IMR-90 (cell line): ENCODE results near the gene SLCO3A1. TPM values are rescaled to one million over a fixed set of nuclear protein-coding genes. Genes with fewer than 3 reads are reported as not detected.
A peak's percentile ranks its signal among the peaks of the same experiment; 100 is the strongest.

Experiments
- ATAC-seq: fragments of 200-7000 bp; cut with Tn5 transposase; 2 replicates; pipeline ENCODE4 v1.9.1; 2020; ENCODE audit warnings: low read depth, mild to moderate bottlenecking, moderate library complexity
- BruUV-seq: library from RNA; stranded (reverse); fragments of 400-500 nt; replicated peaks from 2 replicates; lab custom pipeline; 2021; lab: Mats Ljungman, UMichigan
- CTCF ChIA-PET: fragments of 300-600 bp; formaldehyde crosslinking; extraction: SDS; loops from one replicate; lab custom pipeline; 2021; ENCODE audit warnings: antibody characterized with exemption; lab: Yijun Ruan, JAX
- POLR2A ChIA-PET: fragments of 300-600 bp; sonication (Branson Sonifier 250); formaldehyde crosslinking; loops from one replicate; lab custom pipeline; 2022; ENCODE audit warnings: antibody characterized with exemption; ENCODE audit not compliant: unreplicated experiment; lab: Charles Lee
- DNase-seq: peaks from one replicate; pipeline ENCODE4 v3.0.0; 2013
- H2AFZ ChIP-seq: replicated peaks from 2 replicates; pipeline ENCODE3; 2013; ENCODE audit warnings: low read length, mild to moderate bottlenecking; ENCODE audit not compliant: poor library complexity
- H2AK5ac ChIP-seq: 2 replicates; pipeline ENCODE4 v1.6.1; 2013; ENCODE audit warnings: low read depth, low read length, inconsistent platforms
- H2AK9ac ChIP-seq: replicated peaks from 2 replicates; pipeline ENCODE3; 2013; ENCODE audit warnings: mild to moderate bottlenecking, low read depth, low read length, moderate library complexity; ENCODE audit not compliant: poor library complexity
- H2BK120ac ChIP-seq: 2 replicates; pipeline ENCODE4 v1.6.1; 2013; ENCODE audit warnings: low read depth, low read length, inconsistent platforms
- H2BK15ac ChIP-seq: 3 replicates; pipeline ENCODE4 v1.6.1; 2013; ENCODE audit warnings: low read depth, low read length, inconsistent platforms
- H2BK20ac ChIP-seq: 2 replicates; pipeline ENCODE4 v1.6.1; 2013; ENCODE audit warnings: low read depth, mild to moderate bottlenecking, inconsistent platforms, low read length, moderate library complexity
- H2BK5ac ChIP-seq: 2 replicates; pipeline ENCODE4 v1.6.1; 2013; ENCODE audit warnings: mild to moderate bottlenecking, low read depth, low read length, inconsistent platforms; ENCODE audit not compliant: poor library complexity, severe bottlenecking
- H3K14ac ChIP-seq: replicated peaks from 2 replicates; pipeline ENCODE4 v1.6.1; 2013; ENCODE audit warnings: low read depth, low read length, inconsistent platforms
- H3K18ac ChIP-seq: 2 replicates; pipeline ENCODE4 v1.6.1; 2013; ENCODE audit warnings: low read depth, low read length, control low read depth
- H3K23ac ChIP-seq: 2 replicates; pipeline ENCODE4 v1.6.1; 2013; ENCODE audit warnings: low read depth, low read length, inconsistent platforms
- H3K27ac ChIP-seq: 2 replicates; pipeline ENCODE4 v1.5.1; 2013; ENCODE audit warnings: mild to moderate bottlenecking, control low read depth, low read length; ENCODE audit not compliant: insufficient read depth
- H3K27me3 ChIP-seq: 2 replicates; pipeline ENCODE4 v1.6.1; 2013; ENCODE audit warnings: low read length; ENCODE audit not compliant: control insufficient read depth, insufficient read depth
- H3K36me3 ChIP-seq: 2 replicates; pipeline ENCODE4 v1.6.1; 2013; ENCODE audit warnings: low read length, mixed read lengths; ENCODE audit not compliant: control insufficient read depth, insufficient read depth
- H3K4ac ChIP-seq: 2 replicates; pipeline ENCODE4 v1.6.1; 2013; ENCODE audit warnings: low read depth, low read length, inconsistent platforms
- H3K4me1 ChIP-seq: 2 replicates; pipeline ENCODE4 v1.6.1; 2013; ENCODE audit warnings: low read length, mixed read lengths; ENCODE audit not compliant: control insufficient read depth, insufficient read depth
- H3K4me2 ChIP-seq: 2 replicates; pipeline ENCODE4 v1.6.1; 2013; ENCODE audit warnings: low read depth, mild to moderate bottlenecking, control low read depth, low read length, moderate library complexity
- H3K4me3 ChIP-seq: 2 replicates; pipeline ENCODE4 v1.5.1; 2013; ENCODE audit warnings: low read depth, mild to moderate bottlenecking, control low read depth, low read length, moderate library complexity; ENCODE audit not compliant: insufficient read depth
- H3K56ac ChIP-seq: 2 replicates; pipeline ENCODE4 v1.6.1; 2013; ENCODE audit warnings: low read length, inconsistent platforms; ENCODE audit not compliant: insufficient read depth; ENCODE audit errors: extremely low read depth
- H3K79me1 ChIP-seq, 2 experiments: 2 replicates each; pipeline ENCODE4 v1.6.1; 2013; ENCODE audit warnings: low read length in 2 of 2, inconsistent platforms in 1 of 2, low read depth in 1 of 2
- H3K9ac ChIP-seq: 2 replicates; pipeline ENCODE4 v1.6.1; 2013; ENCODE audit warnings: low read depth, low read length, control low read depth
- H3K9me1 ChIP-seq: 2 replicates; pipeline ENCODE4 v1.6.1; 2013; ENCODE audit warnings: low read length, inconsistent platforms; ENCODE audit not compliant: insufficient read depth
- H3K9me3 ChIP-seq: 2 replicates; pipeline ENCODE4 v1.6.1; 2013; ENCODE audit warnings: low read length; ENCODE audit not compliant: control insufficient read depth, insufficient read depth
- H4K20me1 ChIP-seq: 2 replicates; pipeline ENCODE4 v1.6.1; 2013; ENCODE audit warnings: low read length, inconsistent platforms; ENCODE audit not compliant: insufficient read depth
- H4K5ac ChIP-seq: 2 replicates; pipeline ENCODE4 v1.6.1; 2013; ENCODE audit warnings: mild to moderate bottlenecking, low read depth, low read length, control low read depth
- H4K8ac ChIP-seq, 2 experiments: 2 replicates each; pipeline ENCODE4 v1.6.1; 2013; ENCODE audit warnings: low read depth in 2 of 2, low read length in 2 of 2, control low read depth in 1 of 2, inconsistent platforms in 1 of 2
- H4K91ac ChIP-seq: 2 replicates; pipeline ENCODE4 v1.6.1; 2013; ENCODE audit warnings: low read depth, low read length, inconsistent platforms; ENCODE audit not compliant: insufficient read depth
- BHLHE40 ChIP-seq: fragments of 150-350 bp; IDR thresholded peaks from 2 replicates; pipeline ENCODE4 v1.6.1; 2016; ENCODE audit warnings: mild to moderate bottlenecking, low read depth, low read length
- FOS ChIP-seq: fragments of 150-350 bp; IDR thresholded peaks from 2 replicates; pipeline ENCODE4 v1.6.1; 2016; ENCODE audit warnings: low read depth, low read length
- MAFK ChIP-seq: IDR thresholded peaks from 2 replicates; pipeline ENCODE4 v1.6.1; 2012; ENCODE audit warnings: low read depth, low read length, improper control_type of control experiment
- MAZ ChIP-seq: IDR thresholded peaks from 2 replicates; pipeline ENCODE4 v1.6.1; 2012; ENCODE audit warnings: low read depth, mild to moderate bottlenecking, low read length, improper control_type of control experiment, moderate library complexity, borderline replicate concordance
- MXI1 ChIP-seq: IDR thresholded peaks from 2 replicates; pipeline ENCODE4 v1.6.1; 2012; ENCODE audit warnings: low read depth, mild to moderate bottlenecking, low read length, moderate library complexity, borderline replicate concordance
- SMC3 ChIP-seq: fragments of 150-350 bp; IDR thresholded peaks from 2 replicates; pipeline ENCODE4 v1.6.1; 2016; ENCODE audit warnings: low read depth, mild to moderate bottlenecking, antibody characterized with exemption, low read length, moderate library complexity
- USF2 ChIP-seq: fragments of 150-350 bp; IDR thresholded peaks from 2 replicates; pipeline ENCODE4 v1.6.1; 2017; ENCODE audit warnings: mild to moderate bottlenecking, antibody characterized with exemption, low read length, low read depth
- whole genome bisulfite sequencing, 2 experiments: methylation state at CpG; one replicate each; pipeline versions ENCODE4 v1.1.5 to v1.1.7; 2013; ENCODE audit warnings: missing lambda C conversion rate in 2 of 2; ENCODE audit not compliant: insufficient read length in 1 of 2; ENCODE audit errors: extremely low coverage in 2 of 2; 5-methylcytosine and 5-hydroxymethylcytosine counted together
- dilution Hi-C: fragments of 300-500 bp; cut with HindIII; formaldehyde crosslinking; loops from one replicate; pipeline ENCODE4 v1.14.3; 2018; ENCODE audit warnings: low sequenced_read_pairs; ENCODE audit not compliant: unreplicated experiment
- in situ Hi-C: fragments of 300-500 bp; cut with MboI; formaldehyde crosslinking; loops from 3 replicates; pipeline ENCODE4 v1.14.3; 2019; ENCODE audit warnings: low sequenced_read_pairs, inconsistent platforms, mixed read lengths
- intact Hi-C: fragments of 100-400 bp; cut with micrococcal nuclease; formaldehyde crosslinking; loops from 2 replicates; pipeline ENCODE4 v1.10.0; 2022
- polyA plus RNA-seq, 3 experiments: library from polyadenylated mRNA; depleted of rRNA; stranded (reverse); fragments of >200 nt; gene quantifications; 2 replicates each; pipeline ENCODE4 v1.2.3, GENCODE V29; 2012; ENCODE audit warnings: low replicate concordance in 1 of 3
- total RNA-seq: library from RNA; depleted of rRNA; stranded (reverse); fragments of >200 nt; gene quantifications from 2 replicates; pipeline ENCODE4 v1.2.3, GENCODE V29; 2012
- TF ChIP-seq, protein P1 (sequence below): fragments of 150-350 bp; IDR thresholded peaks from 2 replicates; pipeline ENCODE4 v1.6.1; 2016; ENCODE audit warnings: low read depth, mild to moderate bottlenecking, low read length, moderate library complexity, borderline replicate concordance

The SLCO3A1 gene
- total and polyA plus RNA-seq, 2 of the 4 experiments (the other 2 are of a cell fraction), result 4.7 to 8.1 TPM

DNA sequence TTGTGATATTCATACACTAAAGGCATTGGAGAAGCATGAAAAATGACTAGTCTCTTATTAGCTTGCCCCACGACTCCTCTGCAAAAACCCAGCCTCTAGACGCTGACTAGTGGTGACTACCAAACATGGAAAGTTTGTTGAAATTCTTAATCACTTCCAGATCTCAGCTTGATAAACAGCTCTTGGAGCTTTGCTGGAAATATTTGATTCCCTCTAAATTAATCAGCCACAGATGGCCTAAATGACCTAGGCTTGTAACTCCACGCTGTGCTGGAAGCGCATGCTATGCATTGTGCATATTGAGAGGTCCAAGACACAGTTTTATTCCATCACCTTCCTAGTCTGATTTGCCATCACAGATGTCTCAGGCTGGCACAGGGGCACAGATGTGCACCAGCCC, 295.5 kb downstream of the SLCO3A1 start:
- Histone ChIP-seq H4K91ac (no peak overlapping the region), H3K9ac (no peak overlapping the region), H3K27me3 (no peaks in the 10 kb centered on the region), H4K5ac (no peak overlapping the region), H4K8ac (no peak overlapping the region), H3K4me2 (no peak overlapping the region), H2BK20ac (no peak overlapping the region), H3K9me1 (no peaks in the 10 kb centered on the region), H3K4me1 (0 out of 2 replicates have a peak, but pooled peaks cover 2% of the 10 kb centered on the region), H3K4ac (no peak overlapping the region), H3K36me3 (no peaks in the 10 kb centered on the region; the same call in 1 of the 2 replicates), H2BK15ac (no peak overlapping the region), H2AFZ (no peak overlapping the region), H4K20me1 (no peaks in the 10 kb centered on the region), H3K18ac (no peak overlapping the region), H2AK9ac (no peak overlapping the region), H3K27ac (no peak overlapping the region), H3K14ac (no peak overlapping the region), H3K56ac (no peak overlapping the region), H3K9me3 (no peaks in the 10 kb centered on the region), H3K79me1 (no peaks in the 10 kb centered on the region), H3K4me3 (no peak overlapping the region), H2AK5ac (no peak overlapping the region), H2BK120ac (no peak overlapping the region), H3K23ac (no peak overlapping the region), H2BK5ac (no peak overlapping the region)
- in situ Hi-C loops, result no loop called here
- WGBS, 2 experiments, result no CpG with 5 or more reads among the region's 4 CpGs
- TF ChIP-seq SMC3 (no peak), MAFK (no peak), BHLHE40 (no peak), MAZ (no peak), MXI1 (no peak), USF2 (no peak), FOS (no peak)
- TF ChIP-seq, protein P1, sequence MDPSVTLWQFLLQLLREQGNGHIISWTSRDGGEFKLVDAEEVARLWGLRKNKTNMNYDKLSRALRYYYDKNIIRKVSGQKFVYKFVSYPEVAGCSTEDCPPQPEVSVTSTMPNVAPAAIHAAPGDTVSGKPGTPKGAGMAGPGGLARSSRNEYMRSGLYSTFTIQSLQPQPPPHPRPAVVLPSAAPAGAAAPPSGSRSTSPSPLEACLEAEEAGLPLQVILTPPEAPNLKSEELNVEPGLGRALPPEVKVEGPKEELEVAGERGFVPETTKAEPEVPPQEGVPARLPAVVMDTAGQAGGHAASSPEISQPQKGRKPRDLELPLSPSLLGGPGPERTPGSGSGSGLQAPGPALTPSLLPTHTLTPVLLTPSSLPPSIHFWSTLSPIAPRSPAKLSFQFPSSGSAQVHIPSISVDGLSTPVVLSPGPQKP, result no peak
- ChIA-PET POLR2A (no interaction called here), CTCF (interaction anchor here (0.7 kb wide), 2 partner anchors 51 to 582 kb away, joined by 3 read pairs; no protein-coding TSS in a partner anchor)
- intact Hi-C loops, result no loop called here
- ATAC-seq (peak; percentile 66), DNase-seq (peak; percentile 15)
- dilution Hi-C loops, result no loop called here
- no TSS peak for BruUV-seq
